ENCODE data around the gene NAALADL1.

DNA sequence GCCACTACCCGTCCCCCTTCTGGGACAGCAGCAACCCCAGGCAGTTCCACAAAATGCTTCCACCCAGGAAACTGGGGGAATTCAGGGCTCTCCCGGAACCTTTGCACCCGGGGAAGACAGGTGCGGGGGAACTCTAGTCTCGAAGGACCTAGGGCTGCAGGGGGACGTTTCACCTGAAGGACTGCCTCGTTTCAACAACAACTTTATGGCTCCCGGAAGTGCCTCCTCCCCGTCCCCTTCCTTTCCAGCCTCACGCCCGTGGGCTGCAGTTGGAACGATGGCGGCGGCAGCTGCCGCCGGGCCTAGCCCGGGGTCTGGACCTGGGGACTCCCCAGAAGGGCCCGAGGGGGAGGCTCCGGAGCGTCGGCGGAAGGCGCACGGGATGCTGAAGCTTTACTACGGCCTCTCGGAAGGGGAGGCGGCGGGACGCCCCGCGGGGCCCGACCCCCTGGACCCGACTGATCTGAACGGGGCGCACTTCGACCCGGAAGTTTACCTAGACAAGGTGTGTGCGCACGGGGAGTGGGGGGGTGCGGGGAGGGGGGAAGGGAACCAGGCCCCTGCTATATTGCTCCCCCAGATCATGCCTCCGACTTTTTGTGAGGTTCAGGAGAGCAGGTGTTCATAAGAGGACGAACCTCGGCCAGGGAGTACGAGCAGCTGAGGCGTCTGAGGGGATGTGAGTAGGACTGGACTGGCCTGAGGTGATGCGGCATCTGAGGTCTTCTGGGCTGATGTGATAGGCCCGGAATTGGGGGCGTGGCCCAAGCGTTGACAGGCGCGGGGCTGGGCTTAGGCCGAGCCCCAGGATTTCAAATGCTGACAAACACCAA is 37.8 kb upstream of the NAALADL1 start, which contains the start of gene VPS51:
- TF ChIP-seq SP1 (IDR thresholded peaks at IDR 0.05) (no peak), FOXA1 (IDR thresholded peaks at IDR 0.05) (no peak), LEF1 (IDR thresholded peaks at IDR 0.05; ENCODE audit: borderline replicate concordance) (no peak; the same call in 1 of the 2 replicates), ELF4 (IDR thresholded peaks at IDR 0.05) (peak; percentile 90), ARNT (IDR thresholded peaks at IDR 0.05) (peak; percentile 89), CTBP1 (IDR thresholded peaks at IDR 0.05; ENCODE audit: borderline replicate concordance) (peak; percentile 87), BHLHE40 (IDR thresholded peaks at IDR 0.05; ENCODE audit: borderline replicate concordance) (no peak), TARDBP (IDR thresholded peaks at IDR 0.05) (peak; percentile 49; the same call in 1 of the 2 replicates), FOXK2 (IDR thresholded peaks at IDR 0.05) (no peak), NFRKB (IDR thresholded peaks at IDR 0.05) (peak; percentile 84), FOXM1 (IDR thresholded peaks at IDR 0.05; ENCODE audit: borderline replicate concordance) (peak; percentile 85; the same call in 1 of the 2 replicates), HDGF (IDR thresholded peaks at IDR 0.05; ENCODE audit: borderline replicate concordance) (no peak), ZNF384 (IDR thresholded peaks at IDR 0.05) (peak; percentile 74), SUZ12 (IDR thresholded peaks at IDR 0.05) (no peak)
